Tibial nerve (tissue), 4 donors: ENCODE measurements around the gene ZNF681. TPM values are rescaled to one million over a fixed set of nuclear protein-coding genes. Genes with fewer than 3 reads are reported as not detected.

Experiments
- total RNA-seq, 4 donors: library from RNA; depleted of rRNA; stranded (reverse); fragments of >200 nt; gene quantifications; one replicate each; pipeline ENCODE4 v1.1.0, GENCODE V29; 2016

The ZNF681 gene
- total RNA-seq, 4 donors from 2014 or later = 0.30 to 4.6 (median 0.51) TPM

Other genes starting within 250 kb of the ZNF681 start
- gene ZNF675, start 71.7 kb downstream of the ZNF681 start, total RNA-seq = 10 to 100 TPM in 1 of 4 donors, 1 to 10 TPM in 3; 2.5 to 11.7 (median 7.0) TPM
- under 1 TPM; 0.22 to 0.42 (median 0.35) TPM for gene ZNF726, start 156.0 kb upstream of the ZNF681 start, total RNA-seq